Measurements from ENCODE around the gene FANCI. TPM values are rescaled to one million over a fixed set of nuclear protein-coding genes. Genes with fewer than 3 reads are reported as not detected.

The FANCI gene
- 39.4 and 44.7 TPM in 2 replicates for total RNA-seq (2014; rRNA removed; shearing (Covaris generic))
- 115 and 116 TPM in 2 replicates for polyA plus RNA-seq (2014; cell fraction: nucleus; rRNA removed)

GRCh38 chr15:89243691-89244573, at the start of gene FANCI:
Gene FANCI (plus strand): TSS chr15:89243979. CDS start chr15:89247648, 3,669 bp downstream.
- DNase-seq (ENCODE audit: extremely low read depth, low read depth): peak; percentile 91

GRCh38 chr15:89194608-89195007, 49.2 kb upstream of the FANCI start:
- no peak for DNase-seq (ENCODE audit: extremely low read depth, low read depth)

- no peak for DNase-seq (ENCODE audit: extremely low read depth, low read depth)
Measured at GRCh38 chr15:89195836-89196235, 47.9 kb upstream of the FANCI start.

GRCh38 chr15:89196241-89196640, 47.5 kb upstream of the FANCI start:
- no peak for DNase-seq (ENCODE audit: extremely low read depth, low read depth)

- no peak for DNase-seq (ENCODE audit: extremely low read depth, low read depth)
Measured at GRCh38 chr15:89196994-89197393, 46.8 kb upstream of the FANCI start.

GRCh38 chr15:89197503-89197971, 46.2 kb upstream of the FANCI start:
- no peak for DNase-seq (ENCODE audit: extremely low read depth, low read depth)

GRCh38 chr15:89198196-89198595, 45.6 kb upstream of the FANCI start:
- DNase-seq (ENCODE audit: extremely low read depth, low read depth): no peak

- DNase-seq (ENCODE audit: extremely low read depth, low read depth): no peak
Measured at GRCh38 chr15:89198934-89199333, 44.8 kb upstream of the FANCI start.

- DNase-seq (ENCODE audit: extremely low read depth, low read depth): no peak
Measured at GRCh38 chr15:89199746-89200145, 44.0 kb upstream of the FANCI start.

- no peak for DNase-seq (ENCODE audit: extremely low read depth, low read depth)
Measured at GRCh38 chr15:89200182-89200581, 43.6 kb upstream of the FANCI start.

- DNase-seq (ENCODE audit: extremely low read depth, low read depth): no peak
Measured at GRCh38 chr15:89201465-89202005, 42.2 kb upstream of the FANCI start.

GRCh38 chr15:89203705-89204273, 40.0 kb upstream of the FANCI start:
- no peak for DNase-seq (ENCODE audit: extremely low read depth, low read depth)

- no peak for DNase-seq (ENCODE audit: extremely low read depth, low read depth)
Measured at GRCh38 chr15:89205991-89206585, 37.7 kb upstream of the FANCI start.

- peak; percentile 67 for DNase-seq (ENCODE audit: extremely low read depth, low read depth)
Measured at GRCh38 chr15:89206908-89207331, 36.9 kb upstream of the FANCI start.

GRCh38 chr15:89208256-89208655, 35.5 kb upstream of the FANCI start:
- no peak for DNase-seq (ENCODE audit: extremely low read depth, low read depth)

GRCh38 chr15:89209057-89209456, 34.7 kb upstream of the FANCI start:
- no peak for DNase-seq (ENCODE audit: extremely low read depth, low read depth)

GRCh38 chr15:89211678-89212170, 32.1 kb upstream of the FANCI start:
- DNase-seq (ENCODE audit: extremely low read depth, low read depth): no peak

- no peak for DNase-seq (ENCODE audit: extremely low read depth, low read depth)
Measured at GRCh38 chr15:89215627-89216026, 28.2 kb upstream of the FANCI start.

GRCh38 chr15:89217031-89217430, 26.7 kb upstream of the FANCI start:
- DNase-seq (ENCODE audit: extremely low read depth, low read depth): no peak

- DNase-seq (ENCODE audit: extremely low read depth, low read depth): no peak
Measured at GRCh38 chr15:89217686-89218376, 25.9 kb upstream of the FANCI start.
